ENCODE results near the gene TIMP1. TPM values are rescaled to one million over a fixed set of nuclear protein-coding genes. Genes with fewer than 3 reads are reported as not detected.
A peak's percentile ranks its signal among the peaks of the same experiment; 100 is the strongest.

The TIMP1 gene
- polyA plus RNA-seq = 84.0 TPM
- long read RNA-seq, donor 1, transcript TIMP1-201 (6 exons, 892 nt) = major isoform, 34 of 34 reads
- long read RNA-seq, donor 1, partial matches to known transcripts = 0 of 34 reads
- long read RNA-seq, donor 1, other reads (novel, unspliced or antisense) = 0 of 34 reads
- long read RNA-seq, donor 2, transcript TIMP1-201 (6 exons, 892 nt) = major isoform, 42 of 53 reads
- long read RNA-seq, donor 2, partial matches to known transcripts = 8 of 53 reads
- long read RNA-seq, donor 2, other reads (novel, unspliced or antisense) = 0 of 53 reads
- long read RNA-seq, donor 3, transcript TIMP1-201 (6 exons, 892 nt) = major isoform, 58 of 79 reads
- long read RNA-seq, donor 3, transcript TIMP1-204 (2 exons, 595 nt) = minor isoform, 6 of 79 reads
- long read RNA-seq, donor 3, partial matches to known transcripts = 15 of 79 reads
- long read RNA-seq, donor 3, other reads (novel, unspliced or antisense) = 0 of 79 reads
- long read RNA-seq, donor 4, partial matches to known transcripts = 0 of 2 reads
- long read RNA-seq, donor 4, other reads (novel, unspliced or antisense) = 0 of 2 reads
- long read RNA-seq, donor 5, transcript TIMP1-201 (6 exons, 892 nt) = major isoform, 51 of 61 reads
- long read RNA-seq, donor 5, partial matches to known transcripts = 8 of 61 reads
- long read RNA-seq, donor 5, other reads (novel, unspliced or antisense) = 0 of 61 reads
- long read RNA-seq, donor 6, transcript TIMP1-201 (6 exons, 892 nt) = major isoform, 45 of 64 reads
- long read RNA-seq, donor 6, partial matches to known transcripts = 16 of 64 reads
- long read RNA-seq, donor 6, other reads (novel, unspliced or antisense) = 0 of 64 reads
- long read RNA-seq, donor 7, transcript TIMP1-201 (6 exons, 892 nt) = major isoform, 41 of 64 reads
- long read RNA-seq, donor 7, partial matches to known transcripts = 18 of 64 reads
- long read RNA-seq, donor 7, other reads (novel, unspliced or antisense) = 0 of 64 reads
- long read RNA-seq, donor 8, transcript TIMP1-201 (6 exons, 892 nt) = major isoform, 72 of 96 reads
- long read RNA-seq, donor 8, partial matches to known transcripts = 21 of 96 reads
- long read RNA-seq, donor 8, other reads (novel, unspliced or antisense) = 0 of 96 reads
- long read RNA-seq, donor 9, transcript TIMP1-204 (2 exons, 595 nt) = minor isoform, 5 of 60 reads
- long read RNA-seq, donor 9, transcript TIMP1-201 (6 exons, 892 nt) = major isoform, 45 of 60 reads
- long read RNA-seq, donor 9, partial matches to known transcripts = 8 of 60 reads
- long read RNA-seq, donor 9, other reads (novel, unspliced or antisense) = 0 of 60 reads
- long read RNA-seq, donor 10, transcript TIMP1-201 (6 exons, 892 nt) = major isoform, 46 of 54 reads
- long read RNA-seq, donor 10, partial matches to known transcripts = 5 of 54 reads
- long read RNA-seq, donor 10, other reads (novel, unspliced or antisense) = 0 of 54 reads
- long read RNA-seq, donor 11, transcript TIMP1-201 (6 exons, 892 nt) = major isoform, 38 of 49 reads
- long read RNA-seq, donor 11, partial matches to known transcripts = 5 of 49 reads
- long read RNA-seq, donor 11, other reads (novel, unspliced or antisense) = 0 of 49 reads

DNA sequence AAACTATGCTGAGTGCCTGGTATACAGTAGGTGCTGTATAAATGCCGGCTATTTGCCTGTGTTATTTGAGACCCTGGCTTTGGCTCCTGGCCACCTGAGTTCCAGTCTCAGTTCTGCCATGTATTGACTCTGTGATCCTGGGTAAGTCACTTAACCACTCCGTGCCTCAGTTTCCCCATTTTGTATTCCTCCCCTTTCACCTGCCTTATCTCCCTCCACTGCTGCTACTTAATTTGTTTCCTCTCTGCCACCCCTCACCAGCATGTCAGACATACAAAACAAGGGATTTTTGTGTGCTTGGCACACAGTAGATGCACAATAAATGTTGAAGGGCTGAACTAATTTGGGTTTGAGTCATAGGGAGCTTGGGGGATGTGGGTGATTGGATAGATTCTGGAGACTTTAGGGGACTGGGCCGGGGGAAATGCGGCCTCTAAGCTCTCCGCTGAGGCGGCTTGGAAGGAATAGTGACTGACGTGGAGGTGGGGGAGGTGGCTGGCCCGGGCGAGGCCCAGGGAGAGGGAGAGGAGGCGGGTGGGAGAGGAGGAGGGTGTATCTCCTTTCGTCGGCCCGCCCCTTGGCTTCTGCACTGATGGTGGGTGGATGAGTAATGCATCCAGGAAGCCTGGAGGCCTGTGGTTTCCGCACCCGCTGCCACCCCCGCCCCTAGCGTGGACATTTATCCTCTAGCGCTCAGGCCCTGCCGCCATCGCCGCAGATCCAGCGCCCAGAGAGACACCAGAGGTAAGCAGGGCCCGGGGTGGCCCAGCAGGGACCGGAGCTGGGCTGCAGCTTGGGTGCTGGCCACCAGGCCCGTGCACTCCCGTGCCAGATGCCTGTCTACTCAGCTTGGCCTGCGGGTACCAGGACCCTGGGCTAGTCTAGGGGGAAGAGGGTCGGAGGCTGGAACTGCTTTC, at the start of gene TIMP1:
TSS of gene TIMP1 (plus strand) at position 706 of the 917 bp plus-strand sequence. CDS start 980 bp downstream, outside the sequence.
- H3K4me1 ChIP-seq (ENCODE audit: control insufficient read depth, insufficient read depth, low read length) = peaks cover 5% of the 10 kb centered on the region
- WGBS (ENCODE audit: insufficient coverage, low lambda C conversion rate) = no CpG with 5 or more reads among the region's 28 CpGs
- DNase-seq = peak; percentile 77 to 83
- peaks cover 6% of the 10 kb centered on the region for H3K9me3 ChIP-seq (ENCODE audit: control insufficient read depth, low read depth, low read length)
- H3K27ac ChIP-seq (ENCODE audit: low read length) = peak within 1 kb of the TSS; percentile 40
- H3K4me3 ChIP-seq (ENCODE audit: low read length) = peak within 1 kb of the TSS; percentile 54
- H3K36me3 ChIP-seq (ENCODE audit: control insufficient read depth, insufficient read depth, low read length) = no peaks in the 10 kb centered on the region
- H3K27me3 ChIP-seq (ENCODE audit: control insufficient read depth, insufficient read depth, low read length) = no peaks in the 10 kb centered on the region

DNA sequence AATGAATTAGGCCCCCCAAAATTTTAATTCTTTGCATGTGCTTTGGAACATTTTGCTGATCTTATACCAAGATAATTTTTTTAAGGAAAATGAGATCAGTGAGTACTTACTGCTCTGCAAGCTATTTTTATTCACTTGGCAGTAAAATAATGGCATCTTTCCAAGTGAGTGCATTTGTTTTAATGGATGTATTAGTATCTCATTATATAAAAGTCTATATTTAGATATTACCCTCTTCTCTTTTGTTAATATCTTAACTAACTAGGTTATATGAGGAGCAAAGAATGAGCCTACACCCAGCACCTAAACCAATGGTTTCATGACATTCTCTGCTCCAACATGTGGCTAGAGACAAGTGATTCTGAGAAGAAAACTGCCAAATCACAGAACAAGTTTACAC, 42.4 kb upstream of the TIMP1 start:
- Histone ChIP-seq H3K9me3 (ENCODE audit: control insufficient read depth, low read depth, low read length) (no peaks in the 10 kb centered on the region), H3K36me3 (ENCODE audit: control insufficient read depth, insufficient read depth, low read length) (no peaks in the 10 kb centered on the region), H3K4me1 (ENCODE audit: control insufficient read depth, insufficient read depth, low read length) (no peaks in the 10 kb centered on the region), H3K27ac (ENCODE audit: low read length) (no peak overlapping the region), H3K4me3 (ENCODE audit: low read length) (no peak overlapping the region), H3K27me3 (ENCODE audit: control insufficient read depth, insufficient read depth, low read length) (no peaks in the 10 kb centered on the region)
- no peak for DNase-seq

DNA sequence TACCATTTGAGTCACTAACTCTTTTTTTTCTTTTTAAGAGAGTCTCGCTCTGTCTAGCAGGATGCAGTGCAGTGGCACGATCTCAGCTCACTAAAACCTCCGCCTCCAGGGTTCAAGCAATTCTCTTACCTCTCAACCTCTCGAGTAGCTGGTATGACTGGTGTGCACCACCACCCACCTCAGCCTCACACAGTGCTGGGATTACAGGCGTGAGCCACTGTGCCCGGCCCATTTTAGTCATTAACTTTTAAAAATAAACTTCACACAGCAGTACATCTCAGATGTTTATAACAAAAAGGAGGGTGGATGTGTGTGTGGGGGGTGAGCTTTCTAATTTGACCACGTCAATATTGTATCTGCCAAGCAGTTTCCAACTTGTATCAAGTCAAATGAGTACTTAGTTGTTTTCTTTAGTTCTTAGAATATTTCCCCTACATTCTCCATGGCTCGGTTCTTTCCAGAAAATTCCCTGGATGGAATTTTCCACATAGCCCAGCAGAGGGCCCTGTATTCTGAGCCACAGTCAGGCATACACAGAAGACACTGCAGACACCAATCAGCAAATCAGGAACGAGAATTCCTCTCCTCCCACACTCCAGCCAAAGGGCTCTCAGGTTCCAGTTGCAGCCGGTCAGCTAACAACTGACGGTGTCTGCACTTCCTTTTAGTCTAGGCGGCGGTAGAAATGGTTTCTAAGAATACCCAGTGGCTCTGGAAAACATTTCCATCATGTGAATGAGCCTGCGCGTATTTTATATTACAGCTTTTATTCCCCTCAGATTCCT, 41.3 kb upstream of the TIMP1 start:
- no CpG with 5 or more reads among the region's 15 CpGs for WGBS (ENCODE audit: insufficient coverage, low lambda C conversion rate)
- no peak overlapping the region for H3K4me3 ChIP-seq (ENCODE audit: low read length)
- peak; percentile 83 to 88 for DNase-seq
- no peaks in the 10 kb centered on the region for H3K4me1 ChIP-seq (ENCODE audit: control insufficient read depth, insufficient read depth, low read length)
- H3K36me3 ChIP-seq (ENCODE audit: control insufficient read depth, insufficient read depth, low read length) = no peaks in the 10 kb centered on the region
- no peaks in the 10 kb centered on the region for H3K9me3 ChIP-seq (ENCODE audit: control insufficient read depth, low read depth, low read length)
- H3K27ac ChIP-seq (ENCODE audit: low read length) = peak overlapping the region; percentile 65
- H3K27me3 ChIP-seq (ENCODE audit: control insufficient read depth, insufficient read depth, low read length) = no peaks in the 10 kb centered on the region

- no peak overlapping the region for H3K4me3 ChIP-seq (ENCODE audit: low read length)
- no peaks in the 10 kb centered on the region for H3K36me3 ChIP-seq (ENCODE audit: control insufficient read depth, insufficient read depth, low read length)
- DNase-seq = no peak
- no peaks in the 10 kb centered on the region for H3K9me3 ChIP-seq (ENCODE audit: control insufficient read depth, low read depth, low read length)
- no peak overlapping the region for H3K27ac ChIP-seq (ENCODE audit: low read length)
- WGBS (ENCODE audit: insufficient coverage, low lambda C conversion rate) = no CpG with 5 or more reads among the region's 5 CpGs
- no peaks in the 10 kb centered on the region for H3K4me1 ChIP-seq (ENCODE audit: control insufficient read depth, insufficient read depth, low read length)
- no peaks in the 10 kb centered on the region for H3K27me3 ChIP-seq (ENCODE audit: control insufficient read depth, insufficient read depth, low read length)
Observed at GRCh38 chrX:47543496-47543895, 38.7 kb upstream of the TIMP1 start.

- peak; percentile 86 to 91 for DNase-seq
- H3K27ac ChIP-seq (ENCODE audit: low read length) = peak overlapping the region; percentile 86
- H3K4me1 ChIP-seq (ENCODE audit: control insufficient read depth, insufficient read depth, low read length) = no peaks in the 10 kb centered on the region
- no peaks in the 10 kb centered on the region for H3K36me3 ChIP-seq (ENCODE audit: control insufficient read depth, insufficient read depth, low read length)
- H3K27me3 ChIP-seq (ENCODE audit: control insufficient read depth, insufficient read depth, low read length) = no peaks in the 10 kb centered on the region
- no CpG with 5 or more reads among the region's 20 CpGs for WGBS (ENCODE audit: insufficient coverage, low lambda C conversion rate)
- no peaks in the 10 kb centered on the region for H3K9me3 ChIP-seq (ENCODE audit: control insufficient read depth, low read depth, low read length)
- peak overlapping the region; percentile 69 for H3K4me3 ChIP-seq (ENCODE audit: low read length)
Observed at GRCh38 chrX:47556045-47556623, 26.1 kb upstream of the TIMP1 start.

DNA sequence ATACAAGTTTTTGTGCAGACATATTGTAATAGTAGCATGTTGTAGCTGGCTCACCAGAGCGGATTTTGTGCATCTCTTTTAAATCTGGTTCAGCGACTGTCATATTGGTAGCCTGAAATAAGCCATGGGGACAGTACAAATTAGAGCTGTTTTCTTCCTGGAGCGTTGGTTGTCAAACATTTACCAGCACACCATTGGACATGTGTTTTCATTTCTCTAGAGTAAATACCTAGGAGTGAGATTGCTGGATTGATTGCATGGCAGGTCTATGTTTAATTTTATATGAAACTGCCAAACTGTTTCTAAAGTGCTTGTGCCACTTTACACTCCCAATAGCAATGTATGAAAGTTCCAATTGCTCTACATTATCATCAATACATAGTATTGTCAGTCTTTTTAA, 23.8 kb upstream of the TIMP1 start:
- no peaks in the 10 kb centered on the region for H3K9me3 ChIP-seq (ENCODE audit: control insufficient read depth, low read depth, low read length)
- H3K27ac ChIP-seq (ENCODE audit: low read length) = no peak overlapping the region
- no CpG with 5 or more reads among the region's 3 CpGs for WGBS (ENCODE audit: insufficient coverage, low lambda C conversion rate)
- H3K36me3 ChIP-seq (ENCODE audit: control insufficient read depth, insufficient read depth, low read length) = peaks cover 10% of the 10 kb centered on the region
- H3K4me1 ChIP-seq (ENCODE audit: control insufficient read depth, insufficient read depth, low read length) = peaks cover 4% of the 10 kb centered on the region
- DNase-seq = no peak
- H3K4me3 ChIP-seq (ENCODE audit: low read length) = no peak overlapping the region
- no peaks in the 10 kb centered on the region for H3K27me3 ChIP-seq (ENCODE audit: control insufficient read depth, insufficient read depth, low read length)

DNA sequence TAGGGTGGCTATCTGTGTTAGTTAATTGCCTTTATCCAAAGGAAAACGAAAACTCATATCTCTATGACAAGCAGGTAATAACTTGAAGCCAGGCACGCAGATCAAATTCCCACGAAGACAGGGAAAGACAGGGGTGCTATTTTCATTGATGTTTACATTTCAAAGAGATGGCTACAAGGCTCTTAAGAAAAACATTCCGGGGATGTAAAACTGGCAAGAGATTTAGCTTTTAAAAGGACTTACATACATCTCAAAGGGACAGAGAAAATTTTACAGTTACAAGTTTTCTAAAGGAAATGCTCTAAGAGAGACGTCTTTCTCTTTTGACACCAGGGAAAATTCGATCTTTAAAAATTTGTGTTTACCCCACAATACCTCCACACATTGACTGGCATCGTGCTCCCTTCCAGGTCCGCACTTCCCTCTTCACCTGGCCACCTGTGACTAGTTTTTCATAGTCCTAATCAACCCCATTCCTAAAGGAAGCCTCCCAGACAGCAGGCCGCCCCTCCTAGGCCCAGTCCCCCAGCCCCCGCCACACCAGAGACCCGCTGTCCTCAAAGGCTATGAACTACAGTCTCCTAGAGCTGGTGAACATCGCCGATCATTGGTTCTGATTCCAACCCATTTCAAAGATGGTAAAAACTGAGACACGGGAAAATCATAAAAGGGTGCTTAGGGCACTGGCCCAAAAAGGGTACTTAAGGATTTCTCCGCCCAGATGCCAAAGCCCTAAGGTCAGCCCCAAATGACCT, 21.9 kb upstream of the TIMP1 start:
- Histone ChIP-seq H3K27me3 (ENCODE audit: control insufficient read depth, insufficient read depth, low read length) (no peaks in the 10 kb centered on the region), H3K4me3 (ENCODE audit: low read length) (peak overlapping the region; percentile 85), H3K27ac (ENCODE audit: low read length) (peak overlapping the region; percentile 99), H3K9me3 (ENCODE audit: control insufficient read depth, low read depth, low read length) (no peaks in the 10 kb centered on the region), H3K36me3 (ENCODE audit: control insufficient read depth, insufficient read depth, low read length) (peaks cover 26% of the 10 kb centered on the region), H3K4me1 (ENCODE audit: control insufficient read depth, insufficient read depth, low read length) (peaks cover 4% of the 10 kb centered on the region)
- WGBS (ENCODE audit: insufficient coverage, low lambda C conversion rate) = 0% methylated on average over 1 of the region's 15 CpGs
- DNase-seq = peak in 1 of 2 donors; percentile 22

Measured in large intestine (tissue), 12 donors.